ENCODE data around the gene TTC8. TPM values are rescaled to one million over a fixed set of nuclear protein-coding genes. Genes with fewer than 3 reads are reported as not detected.

TTC8 gene
- total RNA-seq, 6 donors from 2014 or later, result 7.8 to 21.4 (median 15.7) TPM

DNA sequence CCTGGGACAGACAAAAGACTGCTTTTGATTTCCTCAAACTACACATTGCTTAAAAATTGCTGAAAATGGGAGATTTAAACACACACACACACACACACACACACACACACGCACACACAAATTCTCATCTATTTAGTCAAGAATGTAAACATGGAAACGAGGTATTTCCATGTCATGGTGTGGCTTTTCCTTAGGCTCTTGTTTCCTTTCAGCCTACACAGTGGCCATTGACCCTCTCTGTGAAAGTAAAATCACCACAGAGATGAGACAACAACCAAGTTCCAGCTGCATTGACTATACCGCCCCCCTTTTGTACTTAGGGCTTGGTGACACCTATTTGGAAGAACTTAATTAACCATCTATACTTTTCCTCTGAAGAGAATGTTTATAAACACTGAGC, 41.9 kb downstream of the TTC8 start:
- TF ChIP-seq EP300 (IDR thresholded peaks at IDR 0.05) (no peak), POLR2AphosphoS5 (IDR thresholded peaks at IDR 0.05) (no peak)
- TF ChIP-seq, protein P1, sequence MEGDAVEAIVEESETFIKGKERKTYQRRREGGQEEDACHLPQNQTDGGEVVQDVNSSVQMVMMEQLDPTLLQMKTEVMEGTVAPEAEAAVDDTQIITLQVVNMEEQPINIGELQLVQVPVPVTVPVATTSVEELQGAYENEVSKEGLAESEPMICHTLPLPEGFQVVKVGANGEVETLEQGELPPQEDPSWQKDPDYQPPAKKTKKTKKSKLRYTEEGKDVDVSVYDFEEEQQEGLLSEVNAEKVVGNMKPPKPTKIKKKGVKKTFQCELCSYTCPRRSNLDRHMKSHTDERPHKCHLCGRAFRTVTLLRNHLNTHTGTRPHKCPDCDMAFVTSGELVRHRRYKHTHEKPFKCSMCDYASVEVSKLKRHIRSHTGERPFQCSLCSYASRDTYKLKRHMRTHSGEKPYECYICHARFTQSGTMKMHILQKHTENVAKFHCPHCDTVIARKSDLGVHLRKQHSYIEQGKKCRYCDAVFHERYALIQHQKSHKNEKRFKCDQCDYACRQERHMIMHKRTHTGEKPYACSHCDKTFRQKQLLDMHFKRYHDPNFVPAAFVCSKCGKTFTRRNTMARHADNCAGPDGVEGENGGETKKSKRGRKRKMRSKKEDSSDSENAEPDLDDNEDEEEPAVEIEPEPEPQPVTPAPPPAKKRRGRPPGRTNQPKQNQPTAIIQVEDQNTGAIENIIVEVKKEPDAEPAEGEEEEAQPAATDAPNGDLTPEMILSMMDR (IDR thresholded peaks at IDR 0.05), result no peak
- WGBS, 2 donors, result 58 to 64% methylated on average over 3 of the region's 3 CpGs
- H3K36me3 ChIP-seq, result peaks cover 0 to 21% (median 3%) of the 10 kb centered on the region in 4 donors
- ATAC-seq (ENCODE audit: low FRiP score in 2 of 2) (no peak), DNase-seq (no peak)
- H3K4me1 ChIP-seq, result no peaks in the 10 kb centered on the region
- H3K9me3 ChIP-seq, result no peaks in the 10 kb centered on the region
- no peaks in the 10 kb centered on the region for H3K27me3 ChIP-seq
- H3K27ac ChIP-seq, result no peak overlapping the region
- no peak overlapping the region for H3K4me3 ChIP-seq

DNA sequence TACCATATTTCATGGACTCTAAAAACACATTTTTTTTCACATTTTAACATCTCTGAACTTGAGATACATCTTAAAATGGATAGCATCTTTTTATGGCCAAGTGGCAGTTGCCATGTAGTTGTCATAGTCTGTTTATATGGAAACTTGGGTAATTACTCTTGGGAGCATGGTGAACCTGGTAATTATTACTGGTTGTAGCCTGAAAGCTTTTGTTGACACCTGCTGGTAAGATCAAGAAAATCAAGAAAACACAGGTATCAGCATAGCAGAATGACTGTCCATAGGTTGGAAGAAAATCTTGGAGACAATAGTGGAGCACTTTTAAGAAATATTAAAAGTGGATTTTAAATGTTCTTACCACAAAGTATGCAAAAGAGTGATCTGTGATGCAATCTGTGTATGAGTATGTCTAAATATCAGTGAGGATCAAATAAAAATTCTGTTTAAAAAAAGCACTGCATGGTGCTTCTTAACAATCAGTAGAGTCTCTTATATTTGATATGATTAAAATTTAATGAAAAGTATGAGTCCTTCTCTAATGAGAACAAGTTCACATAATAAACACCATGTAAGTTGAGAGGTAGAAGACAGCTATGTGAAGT, 44.2 kb downstream of the TTC8 start:
- H3K4me3 ChIP-seq, result no peak overlapping the region
- H3K27ac ChIP-seq, result no peak overlapping the region
- no peaks in the 10 kb centered on the region for H3K4me1 ChIP-seq
- H3K27me3 ChIP-seq, result no peaks in the 10 kb centered on the region
- DNase-seq (no peak), ATAC-seq (ENCODE audit: low FRiP score in 2 of 2) (no peak)
- no peaks in the 10 kb centered on the region for H3K9me3 ChIP-seq
- TF ChIP-seq POLR2AphosphoS5 (IDR thresholded peaks at IDR 0.05), result no peak
- TF ChIP-seq, protein P1 (IDR thresholded peaks at IDR 0.05), result peak in 3 of 6 experiments; percentile 21 to 38 (median 28)
- peaks cover 0 to 26% (median 14%) of the 10 kb centered on the region in 4 donors for H3K36me3 ChIP-seq

DNA sequence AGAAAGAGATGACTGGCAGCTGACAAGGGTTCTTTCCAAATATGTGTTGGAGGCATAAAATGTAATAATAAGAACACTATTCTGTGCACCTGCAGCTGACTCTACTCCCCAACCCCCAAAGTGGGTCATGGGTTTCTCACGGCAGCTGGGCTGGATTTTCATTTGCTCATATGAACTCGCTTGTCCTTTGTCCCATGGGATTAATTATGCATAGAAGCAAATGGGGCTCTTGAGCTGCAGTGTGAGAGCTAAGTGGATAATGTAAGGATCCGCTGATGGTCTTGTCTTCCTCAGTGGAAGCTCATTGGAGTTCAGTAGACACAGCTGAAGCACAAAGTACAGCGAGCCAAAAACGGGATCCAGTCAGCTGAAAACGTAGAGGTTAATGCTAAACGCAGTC, 46.3 kb downstream of the TTC8 start:
- no peak for DNase-seq
- TF ChIP-seq, protein P1 (IDR thresholded peaks at IDR 0.05), result no peak
- TF ChIP-seq POLR2A (IDR thresholded peaks at IDR 0.05), result no peak
- no peak for TF ChIP-seq POLR2AphosphoS5 (IDR thresholded peaks at IDR 0.05)
- TF ChIP-seq EP300 (IDR thresholded peaks at IDR 0.05), result no peak
- ATAC-seq (ENCODE audit: low FRiP score in 2 of 2), result no peak
- H3K4me1 ChIP-seq, result no peaks in the 10 kb centered on the region
- no peak overlapping the region for H3K4me3 ChIP-seq
- no peak overlapping the region for H3K27ac ChIP-seq
- peaks cover 0 to 26% (median 14%) of the 10 kb centered on the region in 4 donors for H3K36me3 ChIP-seq
- no peaks in the 10 kb centered on the region for H3K27me3 ChIP-seq
- H3K9me3 ChIP-seq, result no peaks in the 10 kb centered on the region
- 94 to 97% methylated on average over 7 of the region's 7 CpGs for WGBS, 2 donors

DNA sequence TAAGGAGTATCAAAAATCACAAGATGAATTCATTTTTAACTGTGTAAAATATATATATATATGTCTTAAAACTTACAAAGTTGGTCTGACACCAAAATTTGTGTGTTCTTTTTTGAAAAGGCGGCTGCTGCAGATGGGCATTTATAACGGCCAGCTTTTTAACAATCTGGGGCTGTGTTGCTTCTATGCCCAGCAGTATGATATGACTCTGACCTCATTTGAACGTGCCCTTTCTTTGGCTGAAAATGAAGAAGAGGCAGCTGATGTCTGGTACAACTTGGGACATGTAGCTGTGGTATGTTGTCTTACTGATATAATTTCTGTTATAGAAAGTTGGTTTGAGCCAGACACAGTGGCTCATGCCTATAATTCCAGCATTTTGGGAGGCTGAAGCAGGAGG, 47.0 kb downstream of the TTC8 start:
- ATAC-seq (ENCODE audit: low FRiP score in 2 of 2) (no peak), DNase-seq (no peak)
- TF ChIP-seq EP300 (IDR thresholded peaks at IDR 0.05), result no peak
- TF ChIP-seq, protein P1 (IDR thresholded peaks at IDR 0.05), result no peak
- no peak for TF ChIP-seq POLR2A (IDR thresholded peaks at IDR 0.05)
- no peak for TF ChIP-seq POLR2AphosphoS5 (IDR thresholded peaks at IDR 0.05)
- Histone ChIP-seq H3K4me3 (no peak overlapping the region), H3K27me3 (no peaks in the 10 kb centered on the region), H3K9me3 (no peaks in the 10 kb centered on the region), H3K36me3 (peaks cover 0 to 26% (median 14%) of the 10 kb centered on the region in 4 donors), H3K4me1 (no peaks in the 10 kb centered on the region), H3K27ac (no peak overlapping the region)
- WGBS, 2 donors, result 88 to 91% methylated on average over 3 of the region's 3 CpGs

DNA sequence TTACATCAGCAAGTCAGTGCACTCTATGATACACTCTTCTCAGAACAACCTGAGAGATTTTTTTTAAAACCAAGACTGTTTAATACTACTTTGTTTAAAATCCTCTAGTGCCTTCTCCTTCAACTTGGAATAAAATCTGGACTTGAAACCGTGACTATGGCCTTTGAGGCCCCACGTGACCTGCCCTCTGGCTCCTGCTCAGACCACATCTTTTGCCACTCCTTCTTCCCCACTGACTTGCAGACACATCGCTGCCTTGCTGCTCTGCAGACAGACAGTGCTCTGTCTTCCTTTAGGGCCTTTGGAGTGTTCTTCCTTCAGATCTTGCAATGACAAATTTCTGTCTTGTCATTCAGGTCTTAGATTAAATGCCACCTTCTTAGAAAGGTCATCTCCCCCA, 48.5 kb downstream of the TTC8 start:
- Histone ChIP-seq H3K4me3 (no peak overlapping the region), H3K27me3 (no peaks in the 10 kb centered on the region), H3K9me3 (no peaks in the 10 kb centered on the region), H3K4me1 (no peaks in the 10 kb centered on the region), H3K36me3 (peaks cover 0 to 26% (median 14%) of the 10 kb centered on the region in 4 donors), H3K27ac (no peak overlapping the region)
- no peak for DNase-seq
- no peak for ATAC-seq (ENCODE audit: low FRiP score in 2 of 2)
- WGBS, 2 donors, result 86% methylated on average over 3 of the region's 3 CpGs
- TF ChIP-seq POLR2AphosphoS5 (IDR thresholded peaks at IDR 0.05) (no peak), EP300 (IDR thresholded peaks at IDR 0.05) (no peak), POLR2A (IDR thresholded peaks at IDR 0.05) (no peak)
- TF ChIP-seq, protein P1 (IDR thresholded peaks at IDR 0.05), result no peak

Measured in upper lobe of left lung (tissue), 6 donors.